CD4-positive, alpha-beta T cell treated with Interleukin-17A for 4 hours (primary cell): ENCODE measurements around the gene C1GALT1C1L.
"Not testable (repeated sequence)": the region's sequence is repeated elsewhere in the genome, so short reads cannot be mapped to it uniquely, and the experiment has no call there.

Experiments
- DNase-seq: peaks from one replicate; pipeline ENCODE4 v3.0.0-alpha.2; 2020; ENCODE audit warnings: mixed read lengths

Gene C1GALT1C1L

DNA sequence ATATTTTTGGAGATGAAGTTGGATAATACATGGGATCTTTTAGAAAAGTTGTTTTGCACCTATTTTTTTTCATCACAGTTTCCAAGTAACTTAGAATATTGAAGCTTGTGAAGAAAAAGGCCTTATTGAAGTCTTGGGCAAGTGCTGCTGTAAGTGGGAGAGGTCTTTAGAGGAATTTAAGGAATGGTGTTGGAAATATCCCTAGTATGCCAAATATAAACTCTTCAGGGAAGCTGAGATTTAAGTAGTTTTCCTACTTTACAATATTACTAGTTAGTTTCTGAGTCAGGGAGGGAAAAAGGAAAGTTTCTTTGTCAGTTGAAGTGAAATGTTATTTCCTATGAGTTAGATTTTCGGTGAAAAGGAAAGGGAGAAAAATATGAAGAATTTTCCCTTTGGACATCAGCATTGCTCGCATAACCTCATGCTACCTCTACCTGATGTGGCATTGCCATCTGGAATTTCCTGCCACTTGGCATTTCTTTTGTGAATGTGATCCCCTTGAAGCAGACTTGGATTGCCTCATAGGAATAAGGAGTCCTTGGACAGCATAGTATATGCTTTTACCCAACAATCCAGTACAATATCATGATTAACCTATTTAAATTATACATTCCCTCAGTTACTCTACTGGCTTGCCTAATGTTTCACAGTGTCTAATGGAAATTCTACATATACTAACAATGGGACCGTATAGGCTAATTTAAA lies 27.1 kb downstream of the C1GALT1C1L start:
- DNase-seq: no peak

- DNase-seq: no peak
Measured at GRCh38 chr2:43643680-43644079, 32.5 kb downstream of the C1GALT1C1L start.

- DNase-seq: no peak
Measured at GRCh38 chr2:43642363-43642762, 33.9 kb downstream of the C1GALT1C1L start.

GRCh38 chr2:43637030-43637803 lies 39.0 kb downstream of the C1GALT1C1L start, which contains the start of gene PLEKHH2:
PLEKHH2 (plus strand) TSS chr2:43637260; CDS start chr2:43644674, 7,414 bp downstream.
- peak; percentile 88 for DNase-seq

GRCh38 chr2:43636621-43637020 lies 39.6 kb downstream of the C1GALT1C1L start:
- peak; percentile 53 for DNase-seq

- not testable (repeated sequence) for DNase-seq
Measured at GRCh38 chr2:43636153-43636552, 40.1 kb downstream of the C1GALT1C1L start.

- no peak for DNase-seq
Measured at GRCh38 chr2:43634604-43635306, 41.5 kb downstream of the C1GALT1C1L start.

DNA sequence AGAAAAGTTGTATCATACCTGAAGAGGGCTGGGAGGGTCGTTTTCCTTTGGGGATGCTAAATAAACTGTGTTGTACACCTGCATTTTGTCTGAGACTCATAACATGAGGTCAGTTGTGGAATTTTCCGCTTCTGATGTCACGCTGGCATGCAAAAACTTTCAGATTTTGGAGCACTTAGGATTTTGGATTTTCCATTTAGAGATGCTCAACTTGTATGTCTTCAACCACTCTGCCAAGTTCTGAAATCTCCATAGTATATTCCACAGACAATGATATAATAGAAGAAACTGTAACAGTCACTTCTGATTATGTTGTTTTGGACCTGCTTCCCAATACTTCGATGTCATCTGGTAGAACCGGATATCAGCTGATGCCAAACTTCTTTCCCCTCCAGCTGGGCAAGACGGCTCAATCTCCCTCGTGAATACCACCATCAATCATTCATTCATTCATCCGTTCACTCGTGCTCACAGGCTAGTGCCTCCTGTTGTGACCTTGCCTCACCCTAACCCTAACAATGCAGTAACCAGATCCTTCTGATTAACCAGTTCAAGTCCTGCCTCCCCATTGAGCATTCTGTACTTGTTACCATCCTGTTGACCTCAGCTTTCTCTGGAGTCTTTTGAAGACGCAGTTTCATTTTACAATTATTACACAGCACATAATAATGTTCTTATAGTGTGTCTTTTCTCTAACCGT lies 44.5 kb downstream of the C1GALT1C1L start:
- DNase-seq: no peak
